Measurements from ENCODE around the gene GRK2. TPM values are rescaled to one million over a fixed set of nuclear protein-coding genes. Genes with fewer than 3 reads are reported as not detected.

GRK2 gene
- total and polyA plus RNA-seq, 9 of the 15 experiments (the other 6 are each of a cell fraction or from before 2014, with no cell fraction given), result 0.24 to 95.8 (median 56.5) TPM

DNA sequence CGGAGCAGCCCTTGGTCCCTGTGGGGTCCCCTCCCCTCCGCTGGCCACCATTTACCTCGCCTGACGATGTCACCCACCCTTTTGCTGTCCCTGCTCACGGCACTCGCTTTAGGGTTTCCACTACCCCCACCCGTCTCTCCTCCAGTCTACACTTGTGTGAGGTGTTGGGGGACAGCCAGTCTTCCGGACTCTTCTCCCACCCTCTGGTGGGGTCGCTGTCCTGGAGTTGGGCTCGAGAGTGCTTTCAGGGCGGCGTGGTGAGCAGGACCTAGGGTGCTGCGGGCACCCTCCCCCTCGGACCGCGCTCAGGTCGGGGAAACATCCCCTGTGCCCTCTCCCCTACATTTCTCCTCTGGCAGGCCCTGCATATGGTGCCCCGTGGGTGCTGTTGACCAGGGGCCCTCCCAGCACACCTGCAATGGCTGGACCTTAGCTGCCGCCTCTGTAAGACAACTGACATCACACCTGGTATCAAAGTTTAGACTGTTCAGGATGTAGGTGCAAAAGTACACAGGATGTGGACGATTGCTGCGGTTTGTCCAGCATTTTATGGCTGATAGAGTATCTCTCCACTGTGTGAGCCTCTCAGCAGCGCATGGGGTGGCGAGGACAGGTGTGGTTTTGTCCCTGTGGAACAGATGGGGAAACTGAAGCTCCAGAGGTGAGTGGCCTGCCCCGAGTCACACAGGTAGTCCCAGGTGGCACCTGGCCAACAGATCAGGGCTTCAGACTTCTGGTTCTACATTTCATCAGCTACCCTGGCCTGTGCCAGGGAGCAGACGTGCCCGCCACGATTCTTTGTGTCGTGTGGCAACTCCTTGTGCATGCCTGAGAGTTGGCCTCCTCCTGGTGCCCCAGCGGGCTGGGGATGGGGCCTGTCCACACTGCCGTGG is 1.2 kb downstream of the GRK2 start (continued):
- no peak for TF ChIP-seq MXI1 (IDR thresholded peaks at IDR 0.05; ENCODE audit: low read depth, low read length)
- no peak for TF ChIP-seq CXXC5 (CRISPR knock-in tag; IDR thresholded peaks at IDR 0.05)
- TF ChIP-seq, protein P1, sequence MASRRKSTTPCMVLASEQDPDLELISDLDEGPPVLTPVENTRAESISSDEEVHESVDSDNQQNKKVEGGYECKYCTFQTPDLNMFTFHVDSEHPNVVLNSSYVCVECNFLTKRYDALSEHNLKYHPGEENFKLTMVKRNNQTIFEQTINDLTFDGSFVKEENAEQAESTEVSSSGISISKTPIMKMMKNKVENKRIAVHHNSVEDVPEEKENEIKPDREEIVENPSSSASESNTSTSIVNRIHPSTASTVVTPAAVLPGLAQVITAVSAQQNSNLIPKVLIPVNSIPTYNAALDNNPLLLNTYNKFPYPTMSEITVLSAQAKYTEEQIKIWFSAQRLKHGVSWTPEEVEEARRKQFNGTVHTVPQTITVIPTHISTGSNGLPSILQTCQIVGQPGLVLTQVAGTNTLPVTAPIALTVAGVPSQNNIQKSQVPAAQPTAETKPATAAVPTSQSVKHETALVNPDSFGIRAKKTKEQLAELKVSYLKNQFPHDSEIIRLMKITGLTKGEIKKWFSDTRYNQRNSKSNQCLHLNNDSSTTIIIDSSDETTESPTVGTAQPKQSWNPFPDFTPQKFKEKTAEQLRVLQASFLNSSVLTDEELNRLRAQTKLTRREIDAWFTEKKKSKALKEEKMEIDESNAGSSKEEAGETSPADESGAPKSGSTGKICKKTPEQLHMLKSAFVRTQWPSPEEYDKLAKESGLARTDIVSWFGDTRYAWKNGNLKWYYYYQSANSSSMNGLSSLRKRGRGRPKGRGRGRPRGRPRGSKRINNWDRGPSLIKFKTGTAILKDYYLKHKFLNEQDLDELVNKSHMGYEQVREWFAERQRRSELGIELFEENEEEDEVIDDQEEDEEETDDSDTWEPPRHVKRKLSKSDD (conservative IDR thresholded peaks at IDR 0.05; ENCODE audit: low read length), result no peak
- TF ChIP-seq BRD9 (IDR thresholded peaks at IDR 0.05; ENCODE audit: low read depth, partially characterized antibody), result no peak
- no peak for TF ChIP-seq DPF2 (IDR thresholded peaks at IDR 0.05)
- no peak for TF ChIP-seq ZBTB2 (IDR thresholded peaks at IDR 0.05)
- no peak for TF ChIP-seq FIP1L1 (IDR thresholded peaks at IDR 0.05; ENCODE audit: low read depth, low read length, poor library complexity, severe bottlenecking)
- no peak for TF ChIP-seq ZNF561 (CRISPR knock-in tag; conservative IDR thresholded peaks at IDR 0.05)
- TF ChIP-seq, protein P2, sequence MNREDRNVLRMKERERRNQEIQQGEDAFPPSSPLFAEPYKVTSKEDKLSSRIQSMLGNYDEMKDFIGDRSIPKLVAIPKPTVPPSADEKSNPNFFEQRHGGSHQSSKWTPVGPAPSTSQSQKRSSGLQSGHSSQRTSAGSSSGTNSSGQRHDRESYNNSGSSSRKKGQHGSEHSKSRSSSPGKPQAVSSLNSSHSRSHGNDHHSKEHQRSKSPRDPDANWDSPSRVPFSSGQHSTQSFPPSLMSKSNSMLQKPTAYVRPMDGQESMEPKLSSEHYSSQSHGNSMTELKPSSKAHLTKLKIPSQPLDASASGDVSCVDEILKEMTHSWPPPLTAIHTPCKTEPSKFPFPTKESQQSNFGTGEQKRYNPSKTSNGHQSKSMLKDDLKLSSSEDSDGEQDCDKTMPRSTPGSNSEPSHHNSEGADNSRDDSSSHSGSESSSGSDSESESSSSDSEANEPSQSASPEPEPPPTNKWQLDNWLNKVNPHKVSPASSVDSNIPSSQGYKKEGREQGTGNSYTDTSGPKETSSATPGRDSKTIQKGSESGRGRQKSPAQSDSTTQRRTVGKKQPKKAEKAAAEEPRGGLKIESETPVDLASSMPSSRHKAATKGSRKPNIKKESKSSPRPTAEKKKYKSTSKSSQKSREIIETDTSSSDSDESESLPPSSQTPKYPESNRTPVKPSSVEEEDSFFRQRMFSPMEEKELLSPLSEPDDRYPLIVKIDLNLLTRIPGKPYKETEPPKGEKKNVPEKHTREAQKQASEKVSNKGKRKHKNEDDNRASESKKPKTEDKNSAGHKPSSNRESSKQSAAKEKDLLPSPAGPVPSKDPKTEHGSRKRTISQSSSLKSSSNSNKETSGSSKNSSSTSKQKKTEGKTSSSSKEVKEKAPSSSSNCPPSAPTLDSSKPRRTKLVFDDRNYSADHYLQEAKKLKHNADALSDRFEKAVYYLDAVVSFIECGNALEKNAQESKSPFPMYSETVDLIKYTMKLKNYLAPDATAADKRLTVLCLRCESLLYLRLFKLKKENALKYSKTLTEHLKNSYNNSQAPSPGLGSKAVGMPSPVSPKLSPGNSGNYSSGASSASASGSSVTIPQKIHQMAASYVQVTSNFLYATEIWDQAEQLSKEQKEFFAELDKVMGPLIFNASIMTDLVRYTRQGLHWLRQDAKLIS (CRISPR knock-in tag; IDR thresholded peaks at IDR 0.05), result no peak
- no peak for TF ChIP-seq ZNF174 (CRISPR knock-in tag; IDR thresholded peaks at IDR 0.05)
- no peak for TF ChIP-seq ZNF589 (CRISPR knock-in tag; IDR thresholded peaks at IDR 0.05; ENCODE audit: low read depth)
- no peak for TF ChIP-seq GATA2 (CRISPR knock-in tag; IDR thresholded peaks at IDR 0.05)
- no peak for TF ChIP-seq BMI1 (IDR thresholded peaks at IDR 0.05; ENCODE audit: low read length)
- no peak for TF ChIP-seq FUS (optimal IDR thresholded peaks at IDR 0.05; ENCODE audit: low read depth, low read length)
- no peak for TF ChIP-seq ZNF76 (CRISPR knock-in tag; IDR thresholded peaks at IDR 0.05; ENCODE audit: borderline replicate concordance)
- no peak for TF ChIP-seq SPI1 (IDR thresholded peaks at IDR 0.05; ENCODE audit: borderline replicate concordance, low read depth, low read length)
- no peak for TF ChIP-seq MYC (IDR thresholded peaks at IDR 0.05; ENCODE audit: low read depth, low read length)
- no peak for TF ChIP-seq MYC (CRISPR knock-in tag; IDR thresholded peaks at IDR 0.05; ENCODE audit: borderline replicate concordance, low read depth)

Data from K562 (cell line).